Liver (tissue), 9 donors: ENCODE data around the gene BFSP2. TPM values are rescaled to one million over a fixed set of nuclear protein-coding genes. Genes with fewer than 3 reads are reported as not detected.

Experiments
- DNase-seq: peaks from one replicate; pipeline ENCODE4 v3.0.0-alpha.2; 2017; ENCODE audit warnings: low spot score
- H3K27ac ChIP-seq, 2 donors: one replicate each; pipeline ENCODE4 v1.7.0; 2013; ENCODE audit warnings: inconsistent platforms in 2 of 2, low read length in 2 of 2, control low read depth in 1 of 2, low read depth in 1 of 2, mild to moderate bottlenecking in 1 of 2
- H3K27me3 ChIP-seq, 4 donors: one replicate each; pipeline versions ENCODE4 v1.6.1 to v1.7.0; 2013; ENCODE audit warnings: low read length in 3 of 4, inconsistent platforms in 1 of 4, mild to moderate bottlenecking in 1 of 4, moderate library complexity in 1 of 4; ENCODE audit not compliant: control insufficient read depth in 4 of 4, insufficient read depth in 4 of 4
- H3K36me3 ChIP-seq, 4 donors: one replicate each; pipeline versions ENCODE4 v1.6.1 to v1.7.0; 2013; ENCODE audit warnings: low read length in 3 of 4, mild to moderate bottlenecking in 3 of 4, low read depth in 1 of 4, moderate library complexity in 1 of 4; ENCODE audit not compliant: control insufficient read depth in 4 of 4, insufficient read depth in 3 of 4
- H3K4me1 ChIP-seq, 4 donors: one replicate each; pipeline versions ENCODE4 v1.6.1 to v1.7.0; 2013; ENCODE audit warnings: low read length in 3 of 4, mild to moderate bottlenecking in 3 of 4, moderate library complexity in 1 of 4; ENCODE audit not compliant: control insufficient read depth in 4 of 4, insufficient read depth in 4 of 4
- H3K4me3 ChIP-seq, 3 donors: one replicate each; pipeline versions ENCODE4 v1.6.1 to v1.7.0; 2013; ENCODE audit warnings: low read length in 3 of 3, control low read depth in 1 of 3, low read depth in 1 of 3, mild to moderate bottlenecking in 1 of 3
- H3K9ac ChIP-seq, 2 donors: one replicate each; pipeline ENCODE4 v1.7.0; 2013; ENCODE audit warnings: low read length in 2 of 2, mild to moderate bottlenecking in 2 of 2, moderate library complexity in 2 of 2, control low read depth in 1 of 2, low read depth in 1 of 2
- H3K9me3 ChIP-seq, 4 donors: one replicate each; pipeline versions ENCODE4 v1.6.1 to v1.7.0; 2013; ENCODE audit warnings: low read length in 3 of 4; ENCODE audit not compliant: control insufficient read depth in 4 of 4
- EGR1 ChIP-seq, 2 donors: IDR thresholded peaks; 2 replicates each; pipeline ENCODE4 v1.6.1; 2016 to 2018; ENCODE audit warnings: antibody characterized with exemption in 2 of 2, low read depth in 2 of 2
- FOXA1 ChIP-seq: IDR thresholded peaks from 2 replicates; pipeline ENCODE4 v1.6.1; 2016; ENCODE audit warnings: antibody characterized with exemption
- GABPA ChIP-seq, 2 donors: IDR thresholded peaks in 1 of 2; conservative IDR thresholded peaks in 1 of 2; 2 replicates each; pipeline ENCODE4 v1.6.1; 2016; ENCODE audit warnings: antibody characterized with exemption in 2 of 2, mild to moderate bottlenecking in 1 of 2, moderate library complexity in 1 of 2
- HNF4A ChIP-seq, 2 donors: conservative IDR thresholded peaks; 2 replicates each; pipeline ENCODE4 v1.6.1; 2016; ENCODE audit warnings: antibody characterized with exemption in 2 of 2, mild to moderate bottlenecking in 2 of 2
- HNF4G ChIP-seq: IDR thresholded peaks from 2 replicates; pipeline ENCODE4 v1.6.1; 2016; ENCODE audit warnings: antibody characterized with exemption
- JUND ChIP-seq, 2 donors: IDR thresholded peaks; 2 replicates each; pipeline ENCODE4 v1.6.1; 2016; ENCODE audit warnings: antibody characterized with exemption in 2 of 2
- NR2F2 ChIP-seq: IDR thresholded peaks from 2 replicates; pipeline ENCODE4 v1.6.1; 2016; ENCODE audit warnings: antibody characterized with exemption
- RAD21 ChIP-seq, 2 donors: IDR thresholded peaks; 2 replicates each; pipeline ENCODE4 v1.6.1; 2016; ENCODE audit warnings: antibody characterized with exemption in 2 of 2, mild to moderate bottlenecking in 2 of 2
- RXRA ChIP-seq, 2 donors: IDR thresholded peaks; 2 replicates each; pipeline ENCODE4 v1.6.1; 2017 to 2018; ENCODE audit warnings: antibody characterized with exemption in 2 of 2, mild to moderate bottlenecking in 1 of 2
- SP1 ChIP-seq: IDR thresholded peaks from 2 replicates; pipeline ENCODE4 v1.6.1; 2018; ENCODE audit warnings: antibody characterized with exemption, mild to moderate bottlenecking
- YY1 ChIP-seq: IDR thresholded peaks from 2 replicates; pipeline ENCODE4 v1.6.1; 2016; ENCODE audit warnings: antibody characterized with exemption, mild to moderate bottlenecking
- WGBS: extraction: QIAGEN DNeasy Blood & Tissue Kit; methylation state at CpG from one replicate; pipeline ENCODE4 v1.1.7; 2013; 5-methylcytosine and 5-hydroxymethylcytosine counted together
- polyA plus RNA-seq, 2 donors: library from polyadenylated mRNA; stranded (reverse) in 1 of 2; unstranded in 1 of 2; fragments of 200-250 nt in 1 of 2; fragments of >200 nt in 1 of 2; fragmentation: Nextera tagmentation in 1 of 2; extraction: Ambion mirVana in 1 of 2; gene quantifications; one replicate each; pipeline versions ENCODE4 v1.2.1 to v1.2.3, GENCODE V29; 2013 to 2015
- total RNA-seq, 2 donors: library from RNA; depleted of rRNA; stranded (reverse); fragments of >200 nt; gene quantifications; one replicate each; pipeline ENCODE4 v1.2.3, GENCODE V29; 2014
- TF ChIP-seq, protein P1 (sequence below): IDR thresholded peaks from 2 replicates; pipeline ENCODE4 v1.6.1; 2016; ENCODE audit warnings: antibody characterized with exemption
- TF ChIP-seq, protein P2 (sequence below): IDR thresholded peaks from 2 replicates; pipeline ENCODE4 v1.6.1; 2016; ENCODE audit warnings: antibody characterized with exemption
- TF ChIP-seq, protein P3 (sequence below): IDR thresholded peaks from 2 replicates; pipeline ENCODE4 v1.6.1; 2016; ENCODE audit warnings: antibody characterized with exemption, mild to moderate bottlenecking
- TF ChIP-seq, protein P4 (sequence below): fragments of 150-350 bp; IDR thresholded peaks from 2 replicates; pipeline ENCODE4 v1.5.1; 2017; ENCODE audit warnings: improper control_type of control experiment, low read depth, low read length; ENCODE audit not compliant: missing input control
- donor health status: healthy.
- donor health status: healthy.
- donor health status: healthy.
- donor health status: healthy.
- donor health status: healthy.

The BFSP2 gene
- total and polyA plus RNA-seq, 4 donors = 0.42 TPM; not detected in 3

DNA sequence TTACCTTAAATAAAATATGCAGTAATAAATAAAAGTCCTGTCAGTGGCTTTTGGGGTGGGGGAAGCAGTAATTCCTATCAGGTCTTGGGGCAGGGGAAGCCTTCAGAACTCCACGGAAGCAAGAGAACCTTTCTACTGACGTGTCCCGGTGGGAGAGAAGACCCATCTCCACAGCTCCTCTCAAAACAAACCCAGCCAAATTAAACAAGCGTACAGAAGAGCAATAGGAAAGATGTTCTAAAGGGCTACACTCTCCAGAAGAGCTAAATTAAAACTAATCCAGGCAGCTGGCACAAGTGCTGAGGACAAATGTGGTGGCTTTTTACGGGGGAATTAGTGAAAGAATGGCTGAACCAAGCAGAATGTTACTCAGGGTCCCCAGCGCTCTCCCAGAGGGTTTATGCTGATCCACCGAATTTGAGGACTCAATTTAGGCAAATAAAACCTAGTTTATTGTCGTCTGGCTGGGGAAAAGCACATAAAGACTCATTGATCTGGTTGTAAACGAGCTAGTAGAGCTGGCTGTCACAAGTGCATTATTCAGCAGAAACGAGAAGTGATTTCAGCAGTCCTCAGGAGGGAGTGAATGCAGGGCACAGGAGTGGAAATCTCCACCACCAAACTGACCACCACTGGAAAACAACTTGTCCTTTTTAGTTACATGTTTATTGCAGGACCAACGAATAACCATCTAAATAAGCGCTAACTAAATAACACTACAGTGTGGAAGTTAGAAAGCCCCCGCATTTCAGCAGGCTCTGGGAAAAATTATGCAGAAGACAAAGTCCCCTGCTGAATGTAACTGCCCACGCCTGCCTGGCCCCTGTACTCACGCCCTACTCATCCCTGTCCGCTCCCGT lies 13.5 kb downstream of the BFSP2 start:
- no peak for TF ChIP-seq HNF4G
- TF ChIP-seq RXRA (IDR thresholded peaks at IDR 0.05) = no peak
- TF ChIP-seq, protein P1, sequence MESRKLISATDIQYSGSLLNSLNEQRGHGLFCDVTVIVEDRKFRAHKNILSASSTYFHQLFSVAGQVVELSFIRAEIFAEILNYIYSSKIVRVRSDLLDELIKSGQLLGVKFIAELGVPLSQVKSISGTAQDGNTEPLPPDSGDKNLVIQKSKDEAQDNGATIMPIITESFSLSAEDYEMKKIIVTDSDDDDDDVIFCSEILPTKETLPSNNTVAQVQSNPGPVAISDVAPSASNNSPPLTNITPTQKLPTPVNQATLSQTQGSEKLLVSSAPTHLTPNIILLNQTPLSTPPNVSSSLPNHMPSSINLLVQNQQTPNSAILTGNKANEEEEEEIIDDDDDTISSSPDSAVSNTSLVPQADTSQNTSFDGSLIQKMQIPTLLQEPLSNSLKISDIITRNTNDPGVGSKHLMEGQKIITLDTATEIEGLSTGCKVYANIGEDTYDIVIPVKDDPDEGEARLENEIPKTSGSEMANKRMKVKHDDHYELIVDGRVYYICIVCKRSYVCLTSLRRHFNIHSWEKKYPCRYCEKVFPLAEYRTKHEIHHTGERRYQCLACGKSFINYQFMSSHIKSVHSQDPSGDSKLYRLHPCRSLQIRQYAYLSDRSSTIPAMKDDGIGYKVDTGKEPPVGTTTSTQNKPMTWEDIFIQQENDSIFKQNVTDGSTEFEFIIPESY = no peak
- Histone ChIP-seq H3K27me3 (no peaks in the 10 kb centered on the region), H3K27ac (no peak overlapping the region), H3K9ac (no peak overlapping the region), H3K4me1 (peaks cover 0 to 2% (median under 1%) of the 10 kb centered on the region in 4 donors), H3K36me3 (no peaks in the 10 kb centered on the region), H3K4me3 (no peak overlapping the region), H3K9me3 (no peaks in the 10 kb centered on the region)
- DNase-seq = no peak
- WGBS = 40% methylated on average over 17 of the region's 17 CpGs

DNA sequence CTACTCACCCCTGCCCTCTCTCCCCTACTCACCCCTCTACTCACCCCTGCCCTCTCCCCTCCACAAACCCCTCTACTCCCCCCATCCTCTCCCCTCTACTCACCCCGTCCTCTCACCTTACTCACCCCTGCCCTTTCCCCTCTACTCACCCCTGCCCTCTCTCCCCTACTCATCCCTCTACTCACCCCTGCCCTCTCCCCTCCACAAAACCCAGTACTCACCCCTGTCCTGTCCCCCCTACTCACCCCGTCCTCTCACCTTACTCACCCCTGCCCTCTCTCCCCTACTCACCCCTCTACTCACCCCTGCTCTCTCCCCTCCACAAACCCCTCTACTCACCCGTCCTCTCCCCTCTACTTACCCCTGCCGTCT lies 14.2 kb downstream of the BFSP2 start:
- TF ChIP-seq, protein P2, sequence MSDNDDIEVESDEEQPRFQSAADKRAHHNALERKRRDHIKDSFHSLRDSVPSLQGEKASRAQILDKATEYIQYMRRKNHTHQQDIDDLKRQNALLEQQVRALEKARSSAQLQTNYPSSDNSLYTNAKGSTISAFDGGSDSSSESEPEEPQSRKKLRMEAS = no peak
- TF ChIP-seq, protein P1 = no peak
- TF ChIP-seq HNF4A (conservative IDR thresholded peaks at IDR 0.05) (no peak), HNF4G (no peak), EGR1 (IDR thresholded peaks at IDR 0.05; ENCODE audit: low read depth in 2 of 2) (no peak), GABPA (IDR thresholded peaks at IDR 0.05 in 1 of 2, conservative IDR thresholded peaks at IDR 0.05 in 1 of 2) (no peak), SP1 (no peak), NR2F2 (no peak), YY1 (no peak), RAD21 (IDR thresholded peaks at IDR 0.05) (no peak), RXRA (IDR thresholded peaks at IDR 0.05) (no peak), JUND (IDR thresholded peaks at IDR 0.05) (no peak), FOXA1 (no peak)
- TF ChIP-seq, protein P3, sequence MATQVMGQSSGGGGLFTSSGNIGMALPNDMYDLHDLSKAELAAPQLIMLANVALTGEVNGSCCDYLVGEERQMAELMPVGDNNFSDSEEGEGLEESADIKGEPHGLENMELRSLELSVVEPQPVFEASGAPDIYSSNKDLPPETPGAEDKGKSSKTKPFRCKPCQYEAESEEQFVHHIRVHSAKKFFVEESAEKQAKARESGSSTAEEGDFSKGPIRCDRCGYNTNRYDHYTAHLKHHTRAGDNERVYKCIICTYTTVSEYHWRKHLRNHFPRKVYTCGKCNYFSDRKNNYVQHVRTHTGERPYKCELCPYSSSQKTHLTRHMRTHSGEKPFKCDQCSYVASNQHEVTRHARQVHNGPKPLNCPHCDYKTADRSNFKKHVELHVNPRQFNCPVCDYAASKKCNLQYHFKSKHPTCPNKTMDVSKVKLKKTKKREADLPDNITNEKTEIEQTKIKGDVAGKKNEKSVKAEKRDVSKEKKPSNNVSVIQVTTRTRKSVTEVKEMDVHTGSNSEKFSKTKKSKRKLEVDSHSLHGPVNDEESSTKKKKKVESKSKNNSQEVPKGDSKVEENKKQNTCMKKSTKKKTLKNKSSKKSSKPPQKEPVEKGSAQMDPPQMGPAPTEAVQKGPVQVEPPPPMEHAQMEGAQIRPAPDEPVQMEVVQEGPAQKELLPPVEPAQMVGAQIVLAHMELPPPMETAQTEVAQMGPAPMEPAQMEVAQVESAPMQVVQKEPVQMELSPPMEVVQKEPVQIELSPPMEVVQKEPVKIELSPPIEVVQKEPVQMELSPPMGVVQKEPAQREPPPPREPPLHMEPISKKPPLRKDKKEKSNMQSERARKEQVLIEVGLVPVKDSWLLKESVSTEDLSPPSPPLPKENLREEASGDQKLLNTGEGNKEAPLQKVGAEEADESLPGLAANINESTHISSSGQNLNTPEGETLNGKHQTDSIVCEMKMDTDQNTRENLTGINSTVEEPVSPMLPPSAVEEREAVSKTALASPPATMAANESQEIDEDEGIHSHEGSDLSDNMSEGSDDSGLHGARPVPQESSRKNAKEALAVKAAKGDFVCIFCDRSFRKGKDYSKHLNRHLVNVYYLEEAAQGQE = no peak
- TF ChIP-seq, protein P4, sequence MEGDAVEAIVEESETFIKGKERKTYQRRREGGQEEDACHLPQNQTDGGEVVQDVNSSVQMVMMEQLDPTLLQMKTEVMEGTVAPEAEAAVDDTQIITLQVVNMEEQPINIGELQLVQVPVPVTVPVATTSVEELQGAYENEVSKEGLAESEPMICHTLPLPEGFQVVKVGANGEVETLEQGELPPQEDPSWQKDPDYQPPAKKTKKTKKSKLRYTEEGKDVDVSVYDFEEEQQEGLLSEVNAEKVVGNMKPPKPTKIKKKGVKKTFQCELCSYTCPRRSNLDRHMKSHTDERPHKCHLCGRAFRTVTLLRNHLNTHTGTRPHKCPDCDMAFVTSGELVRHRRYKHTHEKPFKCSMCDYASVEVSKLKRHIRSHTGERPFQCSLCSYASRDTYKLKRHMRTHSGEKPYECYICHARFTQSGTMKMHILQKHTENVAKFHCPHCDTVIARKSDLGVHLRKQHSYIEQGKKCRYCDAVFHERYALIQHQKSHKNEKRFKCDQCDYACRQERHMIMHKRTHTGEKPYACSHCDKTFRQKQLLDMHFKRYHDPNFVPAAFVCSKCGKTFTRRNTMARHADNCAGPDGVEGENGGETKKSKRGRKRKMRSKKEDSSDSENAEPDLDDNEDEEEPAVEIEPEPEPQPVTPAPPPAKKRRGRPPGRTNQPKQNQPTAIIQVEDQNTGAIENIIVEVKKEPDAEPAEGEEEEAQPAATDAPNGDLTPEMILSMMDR = no peak
- Histone ChIP-seq H3K4me3 (no peak overlapping the region), H3K27ac (no peak overlapping the region), H3K9me3 (no peaks in the 10 kb centered on the region), H3K4me1 (peaks cover 0 to 2% (median under 1%) of the 10 kb centered on the region in 4 donors), H3K36me3 (no peaks in the 10 kb centered on the region), H3K27me3 (no peaks in the 10 kb centered on the region), H3K9ac (no peak overlapping the region)
- DNase-seq = no peak
- WGBS = 87% methylated on average over 4 of the region's 4 CpGs
